Right cardiac atrium (tissue), 5 donors: ENCODE measurements around the gene MRPL11. TPM values are rescaled to one million over a fixed set of nuclear protein-coding genes. Genes with fewer than 3 reads are reported as not detected.
A peak's percentile ranks its signal among the peaks of the same experiment; 100 is the strongest.

Experiments used
- ATAC-seq, 2 donors: fragments of 200-7000 bp; cut with Tn5 transposase; one replicate each; pipeline versions ENCODE4 v1.8.0 to v1.9.1; 2020; ENCODE audit warnings: moderate library complexity in 2 of 2, mild to moderate bottlenecking in 1 of 2
- DNase-seq, 3 donors: peaks; one replicate each; pipeline ENCODE4 v3.0.0-alpha.2; 2020
- H3K27ac ChIP-seq: one replicate; pipeline ENCODE4 v1.5.1; 2013; ENCODE audit warnings: mild to moderate bottlenecking, low read length, control low read depth, moderate library complexity
- H3K27me3 ChIP-seq: one replicate; pipeline ENCODE4 v1.6.1; 2013; ENCODE audit not compliant: control insufficient read depth, insufficient read depth
- H3K4me1 ChIP-seq: one replicate; pipeline ENCODE4 v1.6.1; 2013; ENCODE audit warnings: low read length; ENCODE audit not compliant: control insufficient read depth, insufficient read depth
- H3K4me3 ChIP-seq: one replicate; pipeline ENCODE4 v1.5.1; 2013; ENCODE audit warnings: low read length, control low read depth
- H3K9me3 ChIP-seq: one replicate; pipeline ENCODE4 v1.6.1; 2013; ENCODE audit warnings: low read length; ENCODE audit not compliant: control insufficient read depth
- WGBS: extraction: QIAGEN DNeasy Blood & Tissue Kit; methylation state at CpG from one replicate; pipeline ENCODE4 v1.1.7; 2013; 5-methylcytosine and 5-hydroxymethylcytosine counted together
- intact Hi-C, 4 donors: fragments of 100-400 bp; cut with DNase I; formaldehyde crosslinking; loops; one replicate each; pipeline versions ENCODE4 v1.11.0 to v1.14.0; 2022 to 2023
- polyA plus RNA-seq: library from polyadenylated mRNA; stranded (reverse); fragments of 200-250 nt; gene quantifications from one replicate; pipeline ENCODE4 v1.2.3, GENCODE V29; 2013
- total RNA-seq, 4 donors: library from RNA; stranded (reverse); fragmentation: NEBNext Ultra II Directional; extraction: Animal tissue kit (Norgen Biotek cat#: 25700); gene quantifications; one replicate each; pipeline ENCODE4 v1.2.1, GENCODE V29; 2021
- donor health status: healthy with polysubstance abuse.
- donor health status: DM: no; HTN: yes; CAD: no.
- donor health status: DM: no; HTN: no; CAD: no.
- donor health status: DM: no; HTN: yes; CAD: no; lungs with severe emphysema.
- donor health status: DM: yes; HTN: yes; CAD: no.

MRPL11 gene
- total and polyA plus RNA-seq, 5 donors: 47.5 to 62.6 (median 51.9) TPM

DNA sequence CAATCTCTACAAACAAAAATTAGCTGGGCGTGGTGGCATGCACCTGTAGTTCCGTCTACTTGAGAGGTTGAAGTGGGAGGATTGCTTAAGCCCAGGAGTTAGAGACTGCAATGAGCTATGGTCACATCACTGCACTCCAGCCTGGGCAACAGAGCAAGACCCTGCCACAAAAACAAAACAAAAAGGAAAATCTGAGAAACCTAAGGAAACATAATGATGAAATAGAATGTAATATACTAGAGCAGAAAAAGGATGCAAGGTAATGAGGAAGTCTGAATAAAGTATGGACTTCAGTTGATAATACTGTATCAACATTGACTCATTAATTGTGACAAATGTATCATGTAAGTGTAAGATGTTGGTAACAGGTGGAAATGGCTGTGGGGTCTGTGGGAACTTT lies 9.7 kb downstream of the MRPL11 start:
- ATAC-seq (no peak), DNase-seq (no peak)
- Histone ChIP-seq H3K27me3 (no peaks in the 10 kb centered on the region), H3K9me3 (no peaks in the 10 kb centered on the region), H3K4me1 (no peaks in the 10 kb centered on the region), H3K27ac (no peak overlapping the region), H3K4me3 (no peak overlapping the region)
- intact Hi-C loops: no loop called here
- 90% methylated on average over 2 of the region's 2 CpGs for WGBS

DNA sequence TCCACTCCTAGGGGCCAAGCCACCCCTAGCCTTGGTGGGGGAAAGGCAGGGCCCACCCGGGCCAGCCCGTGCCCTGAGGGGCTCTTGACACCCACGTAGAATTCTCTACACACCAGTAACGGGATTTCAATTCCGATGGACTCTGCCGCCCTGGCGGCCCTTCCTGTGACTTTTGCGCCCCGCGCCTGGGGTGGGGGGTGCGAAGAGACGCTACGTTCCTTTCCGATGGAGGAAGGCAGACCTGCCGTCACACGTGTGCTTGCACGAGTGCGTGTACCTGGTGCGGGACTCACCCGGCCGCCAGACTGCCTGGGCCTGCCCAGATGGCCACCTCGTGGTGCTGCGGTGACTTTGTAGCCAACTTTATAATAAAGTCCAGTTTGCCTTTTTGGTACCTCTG lies 12.3 kb downstream of the MRPL11 start:
- ATAC-seq (no peak), DNase-seq (no peak)
- intact Hi-C loops: no loop called here
- Histone ChIP-seq H3K27me3 (no peaks in the 10 kb centered on the region), H3K4me3 (no peak overlapping the region), H3K9me3 (no peaks in the 10 kb centered on the region), H3K27ac (no peak overlapping the region), H3K4me1 (no peaks in the 10 kb centered on the region)
- WGBS: 64% methylated on average over 23 of the region's 23 CpGs

DNA sequence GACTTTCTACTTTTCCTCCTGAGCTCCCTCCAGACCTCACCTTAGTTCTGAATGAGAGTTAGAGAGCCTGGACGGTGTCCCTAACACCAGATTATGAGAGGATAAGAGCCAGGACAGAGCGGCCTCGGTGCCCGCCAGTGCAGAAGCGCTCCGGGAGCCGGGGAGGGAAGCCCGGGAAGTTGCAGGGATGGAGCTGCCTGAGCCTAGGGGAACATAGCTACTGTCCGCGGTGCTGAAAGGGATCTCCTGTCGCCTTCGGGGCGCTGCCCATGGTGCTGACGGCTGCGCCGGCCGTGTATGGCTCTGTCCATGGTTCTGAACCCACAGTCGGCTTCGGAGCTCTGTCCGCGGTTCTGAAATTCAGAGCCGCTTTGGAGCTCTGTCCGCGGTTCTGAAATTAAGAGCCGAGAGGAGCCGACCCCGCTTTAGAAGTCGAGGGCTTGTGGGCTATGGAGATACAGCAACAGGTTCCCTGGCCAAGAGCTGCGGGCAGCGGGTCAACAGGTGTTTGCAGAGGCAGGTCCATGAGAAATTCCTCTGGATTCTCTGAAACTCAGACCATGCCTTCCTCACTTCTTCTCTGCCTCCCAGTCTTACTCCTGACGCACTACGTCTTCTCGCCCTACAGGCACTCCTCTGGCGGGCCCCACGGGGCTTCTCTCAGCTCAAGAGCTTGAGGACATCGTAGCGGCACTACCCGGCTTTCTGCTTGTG lies 17.0 kb downstream of the MRPL11 start:
- DNase-seq (peak; percentile 92 to 96 (median 95)), ATAC-seq (peak; percentile 87 to 90)
- WGBS: 13% methylated on average over 38 of the region's 38 CpGs
- H3K9me3 ChIP-seq: no peaks in the 10 kb centered on the region
- intact Hi-C loops: no loop called here
- H3K4me1 ChIP-seq: peaks cover 15% of the 10 kb centered on the region
- H3K27ac ChIP-seq: no peak overlapping the region
- no peaks in the 10 kb centered on the region for H3K27me3 ChIP-seq
- no peak overlapping the region for H3K4me3 ChIP-seq

DNA sequence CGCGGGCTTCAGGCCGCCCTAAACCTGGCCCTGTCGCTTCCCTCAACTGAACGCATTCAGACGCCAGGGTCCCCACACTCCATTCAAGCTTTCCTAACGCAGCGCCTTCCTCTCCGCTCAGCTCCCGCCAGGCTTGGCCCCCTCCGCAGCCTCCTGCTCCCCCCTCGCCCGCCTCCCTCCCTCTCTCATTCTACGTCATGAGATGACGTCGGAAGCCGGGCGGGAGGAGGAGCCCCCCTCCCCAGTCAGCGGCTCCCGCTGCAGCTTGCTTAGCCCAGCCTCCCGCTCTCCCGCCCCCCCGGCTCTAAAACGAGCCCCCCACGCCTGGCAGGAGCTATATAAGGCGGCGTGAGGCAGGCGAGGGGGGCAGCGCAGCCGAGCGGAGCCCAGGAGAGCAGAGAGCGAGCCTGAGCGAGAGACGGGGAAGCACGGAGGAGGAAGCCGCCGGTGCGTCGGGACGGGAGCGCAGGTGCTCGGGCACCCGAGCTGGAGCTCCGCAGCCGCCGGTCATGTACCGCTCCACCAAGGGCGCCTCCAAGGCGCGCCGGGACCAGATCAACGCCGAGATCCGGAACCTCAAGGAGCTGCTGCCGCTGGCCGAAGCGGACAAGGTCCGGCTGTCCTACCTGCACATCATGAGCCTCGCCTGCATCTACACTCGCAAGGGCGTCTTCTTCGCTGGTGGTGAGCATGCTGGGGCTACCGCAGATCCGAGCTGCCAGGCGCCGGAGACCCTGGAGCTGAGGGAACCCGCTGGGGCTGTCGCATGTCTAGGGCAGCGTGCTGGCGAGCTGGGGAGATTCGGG lies 17.8 kb downstream of the MRPL11 start, which contains the start of gene NPAS4:
NPAS4 (plus strand) TSS at position 365 of the 806 bp plus-strand sequence; CDS start at position 510, 145 bp downstream.
- Histone ChIP-seq H3K4me3 (no peak within 1 kb of the TSS), H3K27ac (no peak within 1 kb of the TSS)

DNA sequence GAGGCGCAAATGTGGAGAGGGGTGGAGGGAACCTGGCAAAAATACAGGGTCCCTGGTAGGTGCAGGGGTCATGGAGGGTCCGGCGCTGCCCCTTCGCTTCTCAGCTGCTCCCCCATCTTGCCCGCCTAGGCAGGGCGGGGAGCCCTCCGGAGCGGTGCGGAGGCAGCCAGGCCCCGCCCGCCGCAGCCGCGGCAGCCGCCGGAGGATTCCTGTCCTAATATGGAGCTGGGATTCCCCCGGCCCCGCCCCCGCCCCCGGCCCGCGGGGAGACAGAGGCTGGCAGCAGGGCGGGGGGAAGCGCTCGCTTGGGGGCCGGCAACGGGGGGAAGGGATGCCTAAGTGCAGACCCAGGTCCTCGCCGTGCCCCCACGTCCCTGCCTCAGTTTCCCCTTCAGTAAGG lies 18.8 kb downstream of the MRPL11 start:
- no peak overlapping the region for H3K27ac ChIP-seq
- no peaks in the 10 kb centered on the region for H3K27me3 ChIP-seq
- peaks cover 15% of the 10 kb centered on the region for H3K4me1 ChIP-seq
- H3K9me3 ChIP-seq: no peaks in the 10 kb centered on the region
- ATAC-seq: no peak
- 4% methylated on average over 30 of the region's 30 CpGs for WGBS
- no peak overlapping the region for H3K4me3 ChIP-seq
- no peak for DNase-seq
- intact Hi-C loops: no loop called here

More for the DNA sequence above, 17.8 kb downstream of the MRPL11 start, which contains the start of gene NPAS4:
- H3K9me3 ChIP-seq: no peaks in the 10 kb centered on the region
- WGBS: 6% methylated on average over 71 of the region's 71 CpGs
- H3K4me1 ChIP-seq: peaks cover 15% of the 10 kb centered on the region
- no peak for ATAC-seq
- intact Hi-C loops: no loop called here
- H3K27me3 ChIP-seq: no peaks in the 10 kb centered on the region
- DNase-seq: no peak

DNA sequence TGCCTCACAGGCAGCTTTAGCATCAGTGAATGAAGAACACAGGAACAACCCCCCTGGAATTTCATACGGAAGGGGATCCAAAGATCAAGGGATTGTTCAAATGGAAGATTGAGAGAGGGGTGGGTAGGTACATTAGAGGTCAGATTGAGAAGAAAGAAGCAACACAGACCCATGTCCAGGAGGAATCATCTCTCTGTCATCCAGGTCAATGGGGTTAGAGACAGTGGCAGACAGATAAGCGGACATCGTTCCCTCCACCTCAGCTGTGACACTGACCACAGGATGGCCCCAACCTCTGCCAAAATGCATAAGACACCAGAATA lies 19.7 kb downstream of the MRPL11 start:
- Histone ChIP-seq H3K4me1 (peaks cover 15% of the 10 kb centered on the region), H3K27ac (no peak overlapping the region)
- intact Hi-C loops: no loop called here

DNA sequence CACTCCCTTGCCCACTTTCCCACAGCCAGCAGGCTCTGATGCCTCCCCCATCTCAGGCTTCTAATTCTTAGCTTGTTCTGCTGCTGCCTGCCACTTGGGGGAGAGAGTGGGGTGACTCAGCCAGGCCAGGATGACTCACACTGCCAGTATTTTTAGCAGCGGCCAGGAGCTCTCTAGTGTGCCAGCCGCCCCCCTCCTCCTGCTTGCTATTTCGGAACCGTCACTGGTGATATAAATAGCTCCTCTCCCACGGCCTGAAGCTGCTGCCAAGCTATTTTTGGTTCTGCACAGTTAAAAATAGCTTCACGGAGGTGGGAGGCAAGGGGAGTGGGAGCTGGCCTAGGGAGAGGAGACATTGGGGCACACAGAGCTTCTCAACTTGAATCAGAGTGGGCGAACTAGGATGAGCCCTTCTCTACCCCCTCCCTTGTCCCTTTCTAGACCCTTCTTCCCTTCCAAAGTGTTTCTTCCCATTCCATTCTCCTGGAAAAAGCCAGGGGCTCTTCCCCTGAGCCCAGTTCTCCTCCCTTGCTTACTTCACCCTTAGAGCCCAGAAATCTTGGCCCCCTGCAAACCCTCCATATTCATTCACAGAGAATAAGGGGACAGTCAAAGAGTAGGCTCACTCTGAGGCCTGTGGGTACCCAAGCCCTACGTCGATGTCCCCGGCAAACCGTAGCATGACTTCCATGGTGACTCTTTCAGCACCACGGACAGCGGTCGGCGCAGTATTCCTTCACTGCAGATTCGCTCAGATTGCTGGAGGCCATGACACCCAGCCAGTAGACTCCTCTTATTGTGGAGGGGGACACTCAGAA lies 20.3 kb downstream of the MRPL11 start:
- ATAC-seq (peak; percentile 81 to 87), DNase-seq (peak; percentile 76 to 88 (median 86))
- Histone ChIP-seq H3K27me3 (no peaks in the 10 kb centered on the region), H3K9me3 (no peaks in the 10 kb centered on the region), H3K27ac (no peak overlapping the region), H3K4me1 (peaks cover 15% of the 10 kb centered on the region), H3K4me3 (no peak overlapping the region)
- 4% methylated on average over 16 of the region's 16 CpGs for WGBS
- intact Hi-C loops: no loop called here

More for the DNA sequence above, 19.7 kb downstream of the MRPL11 start:
- Histone ChIP-seq H3K9me3 (no peaks in the 10 kb centered on the region), H3K4me3 (no peak overlapping the region), H3K27me3 (no peaks in the 10 kb centered on the region)
- ATAC-seq (no peak), DNase-seq (no peak)
- WGBS: 53% methylated on average over 3 of the region's 3 CpGs

DNA sequence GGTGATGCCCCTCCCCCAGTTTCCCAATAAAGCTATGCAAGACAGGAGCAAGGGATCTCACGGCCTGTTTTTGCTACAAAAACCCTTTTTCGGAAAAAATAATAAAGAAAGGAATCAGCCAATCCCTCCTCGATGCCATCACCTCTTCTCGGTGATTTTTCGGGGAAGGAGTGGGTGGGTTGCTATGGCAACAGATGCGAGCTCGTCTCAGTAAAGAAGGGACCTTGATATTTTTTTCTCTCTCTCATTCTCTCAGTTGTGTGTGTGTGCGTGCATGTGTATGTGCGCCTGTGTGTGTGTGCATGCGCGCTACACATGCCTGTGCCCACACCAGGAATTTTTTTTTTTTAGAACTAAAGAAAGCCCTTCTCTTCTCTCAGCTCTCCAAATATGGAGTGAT lies 21.6 kb downstream of the MRPL11 start:
- H3K9me3 ChIP-seq: no peaks in the 10 kb centered on the region
- intact Hi-C loops: no loop called here
- H3K27me3 ChIP-seq: no peaks in the 10 kb centered on the region
- peaks cover 15% of the 10 kb centered on the region for H3K4me1 ChIP-seq
- ATAC-seq (no peak), DNase-seq (no peak)
- H3K27ac ChIP-seq: no peak overlapping the region
- H3K4me3 ChIP-seq: no peak overlapping the region
- 74% methylated on average over 11 of the region's 11 CpGs for WGBS

DNA sequence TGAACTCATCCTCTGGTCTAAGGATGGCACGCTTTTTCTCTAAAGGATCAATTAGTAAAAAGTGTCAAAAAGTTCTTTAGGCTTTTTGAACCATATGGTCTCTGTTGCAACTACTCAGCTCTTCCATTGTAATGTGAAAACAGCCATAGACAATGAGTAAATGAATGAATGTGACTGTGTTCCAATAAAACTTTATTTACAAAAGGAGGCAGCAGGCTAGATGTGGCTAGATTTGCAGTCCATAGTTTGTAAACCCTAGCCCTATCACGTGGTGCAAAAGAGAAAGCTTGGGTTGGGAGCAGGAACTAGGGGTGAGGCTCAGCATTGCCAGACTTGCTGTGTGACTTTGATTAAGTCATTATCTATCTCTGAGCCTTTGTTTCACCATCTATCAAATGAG lies 23.2 kb downstream of the MRPL11 start:
- no peaks in the 10 kb centered on the region for H3K9me3 ChIP-seq
- intact Hi-C loops: no loop called here
- H3K4me3 ChIP-seq: no peak overlapping the region
- peaks cover 12% of the 10 kb centered on the region for H3K4me1 ChIP-seq
- no peaks in the 10 kb centered on the region for H3K27me3 ChIP-seq
- no peak for DNase-seq
- no peak for ATAC-seq
- 63% methylated on average over 2 of the region's 2 CpGs for WGBS
- no peak overlapping the region for H3K27ac ChIP-seq

DNA sequence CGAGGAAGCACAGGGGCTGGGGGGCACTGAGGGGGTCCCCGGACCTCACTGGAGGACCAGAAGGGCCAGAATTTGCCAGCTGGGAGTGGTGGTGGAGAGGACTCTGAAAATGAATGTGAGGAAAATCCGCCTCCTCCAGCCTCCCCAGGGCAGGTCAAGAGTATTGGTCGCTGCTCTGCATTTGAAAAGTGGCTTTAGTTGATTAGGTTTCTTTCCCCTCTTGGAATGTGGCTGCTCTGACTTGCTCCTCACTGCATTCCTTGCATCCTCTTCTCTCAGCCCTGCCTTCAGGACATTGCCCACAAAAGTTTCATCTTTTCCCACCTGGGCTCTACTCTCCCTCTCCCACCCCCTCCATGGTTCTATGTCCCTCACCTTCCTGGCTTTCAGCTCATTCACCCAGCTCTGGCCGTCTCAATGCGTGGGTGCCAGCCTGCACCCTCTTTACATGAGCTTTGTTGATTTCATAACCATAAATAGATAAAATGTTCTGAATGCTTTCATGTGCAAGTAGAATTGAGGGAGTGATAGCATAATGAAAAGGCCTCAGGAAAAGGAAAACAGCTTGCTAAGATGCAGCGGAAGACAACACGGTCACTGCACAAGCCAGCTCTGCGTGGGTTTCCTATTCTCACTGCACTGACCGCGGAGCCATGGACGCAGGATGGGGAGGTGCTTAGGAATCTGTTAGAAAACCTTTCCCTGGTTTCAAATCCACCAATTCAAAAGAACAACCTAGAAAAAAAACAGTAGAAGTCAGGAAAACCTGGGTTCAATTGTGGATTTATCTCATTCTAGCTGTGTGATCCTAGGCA lies 24.3 kb downstream of the MRPL11 start:
- WGBS: 62% methylated on average over 12 of the region's 12 CpGs
- DNase-seq: no peak
- Histone ChIP-seq H3K9me3 (no peaks in the 10 kb centered on the region), H3K4me3 (no peak overlapping the region), H3K4me1 (peaks cover 11% of the 10 kb centered on the region), H3K27me3 (no peaks in the 10 kb centered on the region), H3K27ac (no peak overlapping the region)
- intact Hi-C loops: no loop called here
- no peak for ATAC-seq
